ENCODE data around the gene SASH3.

Gene SASH3

DNA sequence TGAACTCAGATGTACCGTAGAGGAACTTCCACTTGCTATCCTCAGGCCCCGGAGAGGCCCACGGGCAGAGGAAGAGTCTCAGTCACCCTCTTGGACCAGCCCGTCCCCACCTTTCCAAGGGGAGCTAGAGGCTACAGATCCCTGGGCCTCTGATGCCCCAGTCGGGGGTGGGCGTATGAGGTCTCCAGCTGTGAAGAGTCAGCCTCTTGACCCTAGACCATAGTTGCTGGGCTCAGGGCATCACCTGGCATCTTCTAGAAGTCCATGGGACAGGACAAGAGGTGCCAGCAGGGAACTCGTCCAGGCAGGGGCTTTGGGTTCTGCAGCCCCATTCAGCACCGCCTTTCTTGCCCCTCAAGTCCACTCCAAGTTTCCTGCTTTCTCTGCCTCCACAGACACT lies 11.6 kb downstream of the SASH3 start:
- Histone ChIP-seq H3K4me3 (ENCODE audit: severe bottlenecking) (no peak overlapping the region), H3K36me3 (ENCODE audit: low read depth) (no peaks in the 10 kb centered on the region), H3K27me3 (ENCODE audit: insufficient read depth, poor library complexity, severe bottlenecking) (no peaks in the 10 kb centered on the region), H3K27ac (ENCODE audit: poor library complexity, severe bottlenecking) (no peak overlapping the region), H3K9me3 (ENCODE audit: severe bottlenecking) (no peaks in the 10 kb centered on the region), H3K4me1 (ENCODE audit: insufficient read depth, poor library complexity, severe bottlenecking) (no peaks in the 10 kb centered on the region)
- no peak for DNase-seq (ENCODE audit: low spot score)
- no peak for ATAC-seq (ENCODE audit: low read depth)
- TF ChIP-seq, protein P1, sequence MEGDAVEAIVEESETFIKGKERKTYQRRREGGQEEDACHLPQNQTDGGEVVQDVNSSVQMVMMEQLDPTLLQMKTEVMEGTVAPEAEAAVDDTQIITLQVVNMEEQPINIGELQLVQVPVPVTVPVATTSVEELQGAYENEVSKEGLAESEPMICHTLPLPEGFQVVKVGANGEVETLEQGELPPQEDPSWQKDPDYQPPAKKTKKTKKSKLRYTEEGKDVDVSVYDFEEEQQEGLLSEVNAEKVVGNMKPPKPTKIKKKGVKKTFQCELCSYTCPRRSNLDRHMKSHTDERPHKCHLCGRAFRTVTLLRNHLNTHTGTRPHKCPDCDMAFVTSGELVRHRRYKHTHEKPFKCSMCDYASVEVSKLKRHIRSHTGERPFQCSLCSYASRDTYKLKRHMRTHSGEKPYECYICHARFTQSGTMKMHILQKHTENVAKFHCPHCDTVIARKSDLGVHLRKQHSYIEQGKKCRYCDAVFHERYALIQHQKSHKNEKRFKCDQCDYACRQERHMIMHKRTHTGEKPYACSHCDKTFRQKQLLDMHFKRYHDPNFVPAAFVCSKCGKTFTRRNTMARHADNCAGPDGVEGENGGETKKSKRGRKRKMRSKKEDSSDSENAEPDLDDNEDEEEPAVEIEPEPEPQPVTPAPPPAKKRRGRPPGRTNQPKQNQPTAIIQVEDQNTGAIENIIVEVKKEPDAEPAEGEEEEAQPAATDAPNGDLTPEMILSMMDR (IDR thresholded peaks at IDR 0.05; ENCODE audit: poor library complexity, severe bottlenecking) = no peak

DNA sequence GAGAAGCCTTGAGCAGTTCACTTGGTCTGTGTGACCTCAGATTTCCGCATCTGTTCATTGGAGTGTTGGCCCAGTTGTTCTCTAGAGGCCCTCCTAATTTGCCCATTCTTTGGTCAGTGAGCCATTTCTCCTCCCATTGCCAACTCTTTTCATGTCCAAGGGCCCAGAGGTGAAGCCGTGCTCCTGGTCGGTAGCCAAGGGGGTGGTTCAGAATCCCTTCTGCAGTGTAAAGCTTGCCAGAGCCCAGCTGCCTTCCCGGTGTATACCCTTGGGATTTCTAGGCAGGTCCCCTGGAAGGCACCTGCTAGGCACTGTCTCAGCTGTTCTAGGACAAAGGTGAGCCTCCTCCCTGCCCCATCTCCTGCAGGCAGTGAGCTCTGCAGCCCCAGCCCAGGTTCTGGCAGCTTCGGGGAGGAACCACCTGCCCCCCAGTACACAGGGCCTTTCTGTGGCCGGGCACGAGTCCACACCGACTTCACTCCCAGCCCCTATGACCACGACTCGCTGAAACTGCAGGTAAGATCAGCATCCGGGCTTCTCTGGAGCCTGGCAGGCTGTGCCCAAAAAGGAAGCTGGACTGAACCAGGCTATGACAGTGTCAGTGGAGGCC lies 12.3 kb downstream of the SASH3 start:
- ATAC-seq (ENCODE audit: low read depth) = no peak
- TF ChIP-seq, protein P1 (IDR thresholded peaks at IDR 0.05; ENCODE audit: poor library complexity, severe bottlenecking) = no peak
- Histone ChIP-seq H3K4me3 (ENCODE audit: severe bottlenecking) (no peak overlapping the region), H3K27ac (ENCODE audit: poor library complexity, severe bottlenecking) (no peak overlapping the region), H3K36me3 (ENCODE audit: low read depth) (no peaks in the 10 kb centered on the region), H3K4me1 (ENCODE audit: insufficient read depth, poor library complexity, severe bottlenecking) (no peaks in the 10 kb centered on the region), H3K9me3 (ENCODE audit: severe bottlenecking) (no peaks in the 10 kb centered on the region), H3K27me3 (ENCODE audit: insufficient read depth, poor library complexity, severe bottlenecking) (no peaks in the 10 kb centered on the region)
- DNase-seq (ENCODE audit: low spot score) = no peak

DNA sequence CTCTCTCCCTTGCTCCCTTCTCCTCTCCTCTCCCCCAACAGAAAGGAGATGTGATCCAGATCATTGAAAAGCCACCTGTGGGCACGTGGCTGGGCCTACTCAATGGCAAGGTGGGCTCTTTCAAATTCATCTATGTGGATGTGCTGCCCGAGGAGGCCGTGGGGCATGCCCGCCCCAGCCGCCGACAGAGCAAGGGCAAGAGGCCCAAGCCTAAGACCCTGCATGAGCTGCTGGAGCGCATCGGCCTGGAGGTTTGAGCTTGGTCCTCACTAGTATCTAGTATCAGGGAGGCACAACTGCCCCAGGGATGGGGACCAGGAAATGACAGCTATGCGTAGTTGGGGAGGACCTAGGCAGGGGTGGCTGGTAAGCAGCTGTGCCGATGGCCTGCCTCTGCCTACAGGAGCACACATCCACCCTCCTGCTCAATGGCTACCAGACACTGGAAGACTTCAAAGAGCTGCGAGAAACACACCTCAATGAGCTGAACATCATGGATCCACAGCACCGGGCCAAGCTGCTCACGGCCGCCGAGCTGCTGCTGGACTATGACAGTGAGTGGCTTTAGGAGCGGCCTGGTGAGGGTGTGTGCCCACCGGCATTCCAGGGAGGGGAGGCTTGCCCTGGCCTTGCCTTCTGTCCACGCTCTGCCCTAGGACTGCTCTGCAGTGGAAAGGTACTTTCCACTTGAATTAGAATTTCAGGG lies 13.0 kb downstream of the SASH3 start:
- no peak overlapping the region for H3K4me3 ChIP-seq (ENCODE audit: severe bottlenecking)
- DNase-seq (ENCODE audit: low spot score) = no peak
- H3K36me3 ChIP-seq (ENCODE audit: low read depth) = no peaks in the 10 kb centered on the region
- no peak overlapping the region for H3K27ac ChIP-seq (ENCODE audit: poor library complexity, severe bottlenecking)
- ATAC-seq (ENCODE audit: low read depth) = no peak
- TF ChIP-seq, protein P1 (IDR thresholded peaks at IDR 0.05; ENCODE audit: poor library complexity, severe bottlenecking) = no peak
- no peaks in the 10 kb centered on the region for H3K27me3 ChIP-seq (ENCODE audit: insufficient read depth, poor library complexity, severe bottlenecking)
- no peaks in the 10 kb centered on the region for H3K4me1 ChIP-seq (ENCODE audit: insufficient read depth, poor library complexity, severe bottlenecking)
- H3K9me3 ChIP-seq (ENCODE audit: severe bottlenecking) = no peaks in the 10 kb centered on the region

DNA sequence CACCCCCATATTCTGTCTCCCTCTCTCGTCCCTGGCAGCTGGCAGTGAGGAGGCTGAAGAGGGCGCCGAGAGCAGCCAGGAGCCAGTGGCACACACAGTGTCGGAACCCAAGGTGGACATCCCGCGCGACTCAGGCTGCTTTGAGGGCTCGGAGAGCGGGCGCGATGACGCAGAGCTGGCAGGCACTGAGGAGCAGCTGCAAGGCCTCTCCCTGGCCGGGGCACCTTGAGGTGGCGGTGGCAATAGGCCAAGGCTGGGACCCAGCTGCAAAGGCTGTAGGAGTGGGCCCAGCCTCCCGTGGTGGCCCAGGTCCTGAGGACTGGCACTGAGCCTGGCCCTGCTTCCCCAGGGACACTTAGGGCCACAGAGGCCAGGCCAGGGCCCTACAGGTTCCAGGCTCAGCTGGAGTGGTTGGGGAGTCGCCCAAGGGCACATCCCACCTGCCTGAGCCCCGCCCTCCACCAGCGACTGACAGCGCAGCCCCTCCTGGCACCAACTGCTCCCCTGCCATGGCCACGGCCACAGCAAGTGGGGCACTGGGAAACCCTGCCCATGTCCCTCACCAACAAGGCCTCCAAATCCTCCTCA lies 13.9 kb downstream of the SASH3 start:
- H3K27ac ChIP-seq (ENCODE audit: poor library complexity, severe bottlenecking) = no peak overlapping the region
- no peaks in the 10 kb centered on the region for H3K9me3 ChIP-seq (ENCODE audit: severe bottlenecking)
- H3K27me3 ChIP-seq (ENCODE audit: insufficient read depth, poor library complexity, severe bottlenecking) = no peaks in the 10 kb centered on the region
- DNase-seq (ENCODE audit: low spot score) (no peak), ATAC-seq (ENCODE audit: low read depth) (no peak)
- no peaks in the 10 kb centered on the region for H3K36me3 ChIP-seq (ENCODE audit: low read depth)
- no peak overlapping the region for H3K4me3 ChIP-seq (ENCODE audit: severe bottlenecking)
- TF ChIP-seq, protein P1 (IDR thresholded peaks at IDR 0.05; ENCODE audit: poor library complexity, severe bottlenecking) = no peak
- no peaks in the 10 kb centered on the region for H3K4me1 ChIP-seq (ENCODE audit: insufficient read depth, poor library complexity, severe bottlenecking)

DNA sequence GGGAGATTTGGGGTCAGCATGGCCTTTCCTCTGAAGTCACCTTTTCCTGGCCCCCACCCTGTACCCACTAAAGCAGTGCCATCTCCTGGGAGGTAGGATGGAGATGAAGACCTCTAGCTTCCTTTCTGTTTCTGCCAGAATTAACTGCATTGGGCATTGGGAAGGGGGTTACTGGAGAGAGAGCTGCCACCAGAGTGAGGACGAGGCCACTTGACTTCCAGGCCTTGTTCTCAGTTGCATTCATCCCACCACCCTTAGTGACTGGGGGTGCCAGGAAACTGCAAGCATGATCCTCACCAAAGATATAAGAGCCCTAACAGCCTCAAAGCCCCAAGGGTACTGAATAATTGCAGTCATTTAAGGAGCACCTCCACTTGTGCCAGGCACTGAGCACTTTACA lies 15.8 kb downstream of the SASH3 start:
- H3K4me1 ChIP-seq (ENCODE audit: insufficient read depth, poor library complexity, severe bottlenecking) = no peaks in the 10 kb centered on the region
- no peaks in the 10 kb centered on the region for H3K27me3 ChIP-seq (ENCODE audit: insufficient read depth, poor library complexity, severe bottlenecking)
- no peak overlapping the region for H3K27ac ChIP-seq (ENCODE audit: poor library complexity, severe bottlenecking)
- no peaks in the 10 kb centered on the region for H3K36me3 ChIP-seq (ENCODE audit: low read depth)
- ATAC-seq (ENCODE audit: low read depth) (no peak), DNase-seq (ENCODE audit: low spot score) (no peak)
- TF ChIP-seq, protein P1 (IDR thresholded peaks at IDR 0.05; ENCODE audit: poor library complexity, severe bottlenecking) = no peak
- no peak overlapping the region for H3K4me3 ChIP-seq (ENCODE audit: severe bottlenecking)
- H3K9me3 ChIP-seq (ENCODE audit: severe bottlenecking) = no peaks in the 10 kb centered on the region

Measured in RWPE2 (cell line).